ENCODE results near the gene COPS7B.

The COPS7B gene

GRCh38 chr2:231794383-231794782, 8.1 kb downstream of the COPS7B start:
- no peak overlapping the region for H3K4me3 ChIP-seq (ENCODE audit: low read length)
- H3K36me3 ChIP-seq (ENCODE audit: control insufficient read depth, low read depth, low read length) = peaks cover 38% of the 10 kb centered on the region
- H3K9ac ChIP-seq (ENCODE audit: low read length) = no peak overlapping the region
- no peaks in the 10 kb centered on the region for H3K27me3 ChIP-seq (ENCODE audit: control insufficient read depth, insufficient read depth, low read length)
- H3K4me1 ChIP-seq (ENCODE audit: control insufficient read depth, low read depth, low read length) = no peaks in the 10 kb centered on the region
- no peaks in the 10 kb centered on the region for H3K9me3 ChIP-seq (ENCODE audit: control insufficient read depth, low read depth, low read length)
- no peak overlapping the region for H3K27ac ChIP-seq (ENCODE audit: low read length)

DNA sequence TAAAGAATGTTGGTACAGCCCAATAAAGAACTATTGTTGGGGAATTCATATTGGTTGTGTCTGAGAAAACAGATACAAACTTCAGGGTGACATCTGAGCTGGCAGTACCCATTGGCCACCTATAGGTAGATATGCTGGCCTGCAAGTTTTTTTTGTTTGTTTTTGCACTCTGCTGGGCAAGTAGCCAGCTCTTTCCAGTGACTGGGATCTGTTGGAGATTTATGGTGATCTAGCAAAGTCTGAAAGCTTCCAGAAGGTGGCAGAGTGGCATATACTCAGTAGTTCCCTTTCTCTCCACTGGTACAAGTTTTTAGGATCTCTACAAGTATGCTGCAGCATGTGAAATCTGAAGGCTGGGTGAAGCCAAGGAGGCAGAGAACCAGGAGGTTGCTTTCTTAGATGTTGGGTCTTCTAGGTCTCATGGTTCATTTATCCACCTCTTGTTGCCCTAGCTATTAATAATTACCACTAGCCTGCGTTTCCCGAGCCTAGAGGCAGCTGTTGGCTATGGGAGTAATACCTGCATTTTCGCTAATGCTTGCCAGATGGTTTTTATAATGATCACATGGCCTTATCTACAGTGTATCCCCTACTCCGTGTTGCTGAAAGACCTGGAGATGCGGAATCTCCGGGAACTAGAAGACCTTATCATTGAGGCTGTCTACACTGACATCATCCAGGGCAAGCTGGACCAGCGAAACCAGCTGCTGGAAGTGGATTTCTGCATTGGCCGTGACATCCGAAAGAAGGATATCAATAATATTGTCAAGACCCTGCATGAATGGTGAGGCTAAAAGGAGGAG, 9.5 kb downstream of the COPS7B start:
- Histone ChIP-seq H3K27ac (ENCODE audit: low read length) (no peak overlapping the region), H3K4me3 (ENCODE audit: low read length) (no peak overlapping the region), H3K27me3 (ENCODE audit: control insufficient read depth, insufficient read depth, low read length) (no peaks in the 10 kb centered on the region), H3K4me1 (ENCODE audit: control insufficient read depth, low read depth, low read length) (no peaks in the 10 kb centered on the region), H3K9ac (ENCODE audit: low read length) (no peak overlapping the region), H3K36me3 (ENCODE audit: control insufficient read depth, low read depth, low read length) (peaks cover 49% of the 10 kb centered on the region), H3K9me3 (ENCODE audit: control insufficient read depth, low read depth, low read length) (no peaks in the 10 kb centered on the region)

DNA sequence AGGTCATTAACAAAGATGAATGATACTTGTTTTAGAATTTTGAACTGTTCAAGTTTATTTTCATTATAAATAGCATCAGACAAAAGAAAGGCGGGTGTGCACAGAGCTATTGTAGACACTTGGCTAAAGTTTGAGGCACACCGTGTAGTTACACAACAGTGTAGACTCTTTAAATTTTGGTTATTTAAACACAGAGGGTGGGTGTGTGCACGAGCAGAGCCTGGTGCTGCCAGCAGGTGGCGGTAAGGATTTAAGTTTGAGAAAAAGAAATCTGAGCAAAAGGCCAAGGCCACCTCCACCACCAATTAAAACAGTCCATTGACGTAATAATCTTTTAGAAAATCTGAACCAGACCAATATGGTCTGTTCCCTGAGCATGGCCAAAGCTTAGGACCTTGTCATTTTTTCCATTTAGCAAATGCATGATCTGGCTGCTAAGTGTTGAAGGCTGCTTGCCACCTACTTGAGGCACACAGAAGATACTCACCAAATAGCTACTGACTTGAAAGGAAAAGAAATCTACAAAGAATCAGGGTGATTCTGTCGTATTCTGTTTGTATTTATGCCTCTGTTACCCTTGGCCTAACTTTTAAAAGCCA, 14.3 kb downstream of the COPS7B start:
- Histone ChIP-seq H3K4me1 (ENCODE audit: control insufficient read depth, low read depth, low read length) (no peaks in the 10 kb centered on the region), H3K27me3 (ENCODE audit: control insufficient read depth, insufficient read depth, low read length) (no peaks in the 10 kb centered on the region), H3K9ac (ENCODE audit: low read length) (no peak overlapping the region), H3K27ac (ENCODE audit: low read length) (no peak overlapping the region), H3K36me3 (ENCODE audit: control insufficient read depth, low read depth, low read length) (peaks cover 56% of the 10 kb centered on the region), H3K9me3 (ENCODE audit: control insufficient read depth, low read depth, low read length) (no peaks in the 10 kb centered on the region), H3K4me3 (ENCODE audit: low read length) (no peak overlapping the region)

DNA sequence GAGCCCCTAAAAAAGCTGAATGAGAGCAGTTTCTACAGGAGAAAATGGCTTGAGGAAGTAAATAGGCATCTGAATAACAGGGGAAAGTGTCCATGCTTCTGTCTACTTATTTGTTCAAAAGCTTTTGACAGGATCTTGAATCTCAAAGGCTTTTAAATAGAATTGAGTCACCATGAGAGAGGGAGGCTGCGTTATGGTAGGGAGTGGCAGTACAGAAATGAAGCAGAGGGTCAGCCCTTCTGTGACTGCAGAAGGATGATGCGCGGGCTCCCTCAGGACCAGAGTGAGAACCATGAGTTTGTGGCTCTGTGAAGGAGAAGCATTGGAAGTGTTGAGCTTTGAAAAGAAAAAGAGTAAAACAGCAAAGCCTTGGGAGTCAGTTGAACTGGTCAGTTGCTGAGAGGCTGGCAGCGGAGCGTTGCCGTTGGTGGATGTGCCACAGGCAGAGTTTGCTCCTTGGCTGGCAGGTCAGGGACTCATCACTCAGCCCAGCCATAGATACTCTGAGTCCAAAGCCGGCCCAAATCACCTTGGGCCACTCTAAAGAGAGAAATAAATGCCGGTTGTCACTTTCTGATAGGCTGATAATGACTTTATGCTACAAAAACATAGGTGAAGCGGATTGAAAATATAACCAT, 17.4 kb downstream of the COPS7B start:
- no peak overlapping the region for H3K9ac ChIP-seq (ENCODE audit: low read length)
- H3K4me1 ChIP-seq (ENCODE audit: control insufficient read depth, low read depth, low read length) = no peaks in the 10 kb centered on the region
- peaks cover 55% of the 10 kb centered on the region for H3K36me3 ChIP-seq (ENCODE audit: control insufficient read depth, low read depth, low read length)
- H3K4me3 ChIP-seq (ENCODE audit: low read length) = no peak overlapping the region
- no peak overlapping the region for H3K27ac ChIP-seq (ENCODE audit: low read length)
- no peaks in the 10 kb centered on the region for H3K27me3 ChIP-seq (ENCODE audit: control insufficient read depth, insufficient read depth, low read length)
- no peaks in the 10 kb centered on the region for H3K9me3 ChIP-seq (ENCODE audit: control insufficient read depth, low read depth, low read length)

DNA sequence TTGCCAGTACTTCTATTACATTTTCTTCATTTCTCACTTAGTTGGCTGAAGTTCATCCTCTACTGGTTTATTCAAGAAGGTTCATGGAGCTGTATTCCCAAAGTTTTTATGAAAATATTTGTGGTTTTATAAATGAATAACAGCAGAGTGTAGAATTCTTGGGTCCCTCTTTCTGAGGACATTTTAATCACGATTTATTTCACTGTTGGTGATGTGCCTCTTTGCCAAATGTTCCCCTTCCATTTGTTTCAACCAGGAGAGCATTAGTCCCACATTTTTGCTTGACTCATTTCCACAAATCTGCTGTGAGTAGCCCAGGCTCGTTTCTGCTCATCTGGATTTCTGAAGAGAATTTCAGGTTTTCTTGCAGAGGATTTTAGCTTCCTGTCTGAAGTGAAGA, 20.8 kb downstream of the COPS7B start:
- no peak overlapping the region for H3K4me3 ChIP-seq (ENCODE audit: low read length)
- no peaks in the 10 kb centered on the region for H3K4me1 ChIP-seq (ENCODE audit: control insufficient read depth, low read depth, low read length)
- H3K27me3 ChIP-seq (ENCODE audit: control insufficient read depth, insufficient read depth, low read length) = no peaks in the 10 kb centered on the region
- H3K9ac ChIP-seq (ENCODE audit: low read length) = no peak overlapping the region
- H3K27ac ChIP-seq (ENCODE audit: low read length) = no peak overlapping the region
- H3K36me3 ChIP-seq (ENCODE audit: control insufficient read depth, low read depth, low read length) = peaks cover 28% of the 10 kb centered on the region
- no peaks in the 10 kb centered on the region for H3K9me3 ChIP-seq (ENCODE audit: control insufficient read depth, low read depth, low read length)

DNA sequence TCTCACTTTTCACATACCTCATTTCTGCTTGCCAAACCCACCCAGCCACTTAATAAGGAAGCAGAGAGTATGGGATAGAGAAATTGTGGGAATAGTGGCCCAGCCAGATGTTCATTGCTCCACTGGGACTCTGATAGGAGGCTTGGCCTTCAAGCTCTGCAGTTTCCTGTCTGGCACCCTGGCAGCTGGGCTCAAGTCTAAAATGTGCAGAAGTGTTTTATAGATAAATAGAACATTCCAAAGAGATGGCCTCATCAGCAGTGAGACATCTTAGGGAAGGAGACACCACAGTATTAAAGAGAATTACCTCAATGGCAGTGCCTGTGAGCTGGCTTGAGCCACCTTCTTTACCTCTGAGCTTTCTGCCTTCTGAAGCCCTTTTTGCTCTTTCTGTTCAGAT, 24.7 kb downstream of the COPS7B start:
- no peaks in the 10 kb centered on the region for H3K9me3 ChIP-seq (ENCODE audit: control insufficient read depth, low read depth, low read length)
- H3K36me3 ChIP-seq (ENCODE audit: control insufficient read depth, low read depth, low read length) = peaks cover 19% of the 10 kb centered on the region
- H3K4me3 ChIP-seq (ENCODE audit: low read length) = no peak overlapping the region
- no peak overlapping the region for H3K27ac ChIP-seq (ENCODE audit: low read length)
- no peak overlapping the region for H3K9ac ChIP-seq (ENCODE audit: low read length)
- H3K4me1 ChIP-seq (ENCODE audit: control insufficient read depth, low read depth, low read length) = no peaks in the 10 kb centered on the region
- H3K27me3 ChIP-seq (ENCODE audit: control insufficient read depth, insufficient read depth, low read length) = no peaks in the 10 kb centered on the region

DNA sequence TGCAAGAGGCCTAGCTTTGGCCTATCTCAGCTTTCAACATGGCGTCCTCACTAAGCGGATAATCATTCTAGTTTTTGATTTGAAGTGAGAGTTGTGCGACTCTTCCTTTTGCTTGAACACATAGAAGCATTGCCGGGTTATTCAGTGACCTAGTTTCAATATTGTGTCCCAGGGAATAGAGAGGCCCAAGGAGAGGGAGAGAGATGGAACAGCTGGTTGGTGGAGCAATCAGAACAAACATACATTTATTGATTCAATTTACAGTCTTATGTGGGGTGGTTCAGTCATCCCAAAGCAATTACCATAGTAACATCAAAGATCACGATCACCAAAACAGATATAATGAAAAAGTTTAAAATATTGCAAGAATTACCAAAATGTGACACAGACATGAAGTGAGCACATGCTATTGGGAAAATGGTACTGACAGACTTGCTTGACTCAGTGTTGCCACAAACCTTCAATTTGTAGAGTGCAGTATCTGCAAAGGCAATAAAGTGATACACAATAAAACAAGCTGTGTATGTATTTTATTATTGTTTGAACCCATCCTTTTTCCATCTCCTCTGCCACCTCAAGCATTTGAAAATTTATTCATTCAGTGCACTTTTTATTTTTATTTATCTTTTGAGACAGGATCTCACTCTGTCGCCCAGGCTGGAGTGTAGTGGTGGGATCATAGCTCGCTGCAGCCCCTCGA, 30.2 kb downstream of the COPS7B start:
- no peak overlapping the region for H3K27ac ChIP-seq (ENCODE audit: low read length)
- no peaks in the 10 kb centered on the region for H3K4me1 ChIP-seq (ENCODE audit: control insufficient read depth, low read depth, low read length)
- no peaks in the 10 kb centered on the region for H3K27me3 ChIP-seq (ENCODE audit: control insufficient read depth, insufficient read depth, low read length)
- no peaks in the 10 kb centered on the region for H3K36me3 ChIP-seq (ENCODE audit: control insufficient read depth, low read depth, low read length)
- no peak overlapping the region for H3K4me3 ChIP-seq (ENCODE audit: low read length)
- no peak overlapping the region for H3K9ac ChIP-seq (ENCODE audit: low read length)
- no peaks in the 10 kb centered on the region for H3K9me3 ChIP-seq (ENCODE audit: control insufficient read depth, low read depth, low read length)

DNA sequence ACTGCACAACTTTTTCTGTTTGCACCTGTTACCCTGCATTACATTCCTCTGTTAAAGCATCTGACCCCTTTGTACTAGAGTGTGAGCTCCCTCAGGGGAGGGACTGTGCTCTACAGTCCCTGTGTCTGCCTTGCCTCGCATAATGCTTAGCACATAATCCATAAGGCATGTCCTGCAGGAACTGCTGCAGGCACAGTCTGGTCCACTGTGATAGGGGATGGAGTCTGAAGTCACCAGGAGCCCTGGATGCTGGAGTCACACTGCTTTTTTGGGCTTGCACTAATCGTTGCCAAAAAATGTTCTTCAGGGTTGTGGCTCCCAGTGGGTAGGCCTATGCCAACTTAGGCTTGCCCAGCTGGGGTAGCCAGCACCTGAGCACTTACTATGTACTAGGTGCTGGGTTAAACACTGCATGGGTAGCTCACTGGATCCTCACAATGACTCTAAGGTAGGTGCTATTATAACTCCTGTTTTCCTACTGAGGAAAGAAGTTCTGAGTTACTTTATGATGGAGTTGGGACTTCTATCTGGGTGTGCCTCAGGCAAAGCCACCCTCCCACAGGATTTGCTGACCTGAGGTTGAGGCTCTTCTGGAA, 33.3 kb downstream of the COPS7B start:
- no peaks in the 10 kb centered on the region for H3K4me1 ChIP-seq (ENCODE audit: control insufficient read depth, low read depth, low read length)
- no peaks in the 10 kb centered on the region for H3K9me3 ChIP-seq (ENCODE audit: control insufficient read depth, low read depth, low read length)
- H3K9ac ChIP-seq (ENCODE audit: low read length) = no peak overlapping the region
- no peak overlapping the region for H3K27ac ChIP-seq (ENCODE audit: low read length)
- H3K27me3 ChIP-seq (ENCODE audit: control insufficient read depth, insufficient read depth, low read length) = no peaks in the 10 kb centered on the region
- H3K36me3 ChIP-seq (ENCODE audit: control insufficient read depth, low read depth, low read length) = no peaks in the 10 kb centered on the region
- no peak overlapping the region for H3K4me3 ChIP-seq (ENCODE audit: low read length)

DNA sequence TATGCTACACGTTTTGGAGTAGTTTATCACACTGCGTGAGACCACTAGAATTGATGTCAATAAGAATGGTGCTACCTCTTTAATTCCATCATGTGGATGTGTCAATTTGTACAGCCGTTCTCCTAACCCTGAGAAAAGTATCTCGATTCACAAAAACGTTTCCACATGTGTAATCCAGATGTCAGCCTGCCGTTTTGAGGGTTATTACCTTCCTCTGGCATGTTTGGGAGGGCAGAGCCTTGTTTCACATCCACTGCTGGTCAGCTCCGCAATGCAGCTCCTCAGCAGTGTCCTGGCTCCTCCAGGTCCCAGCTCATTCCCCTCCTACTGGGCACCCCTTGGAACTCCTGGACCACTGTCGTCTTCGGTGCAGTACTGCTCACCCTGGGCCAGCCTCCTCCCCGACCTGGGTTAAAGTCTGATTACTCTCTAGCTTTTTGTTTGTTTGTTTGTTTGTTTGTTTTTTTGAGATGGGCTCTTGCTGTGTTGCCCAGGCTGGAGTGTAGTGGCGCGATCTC, 34.6 kb downstream of the COPS7B start:
- Histone ChIP-seq H3K27ac (ENCODE audit: low read length) (no peak overlapping the region), H3K27me3 (ENCODE audit: control insufficient read depth, insufficient read depth, low read length) (no peaks in the 10 kb centered on the region)

GRCh38 chr2:231821908-231822307, 35.7 kb downstream of the COPS7B start:
- H3K4me3 ChIP-seq (ENCODE audit: low read length) = no peak overlapping the region
- no peak overlapping the region for H3K27ac ChIP-seq (ENCODE audit: low read length)
- no peaks in the 10 kb centered on the region for H3K4me1 ChIP-seq (ENCODE audit: control insufficient read depth, low read depth, low read length)
- no peaks in the 10 kb centered on the region for H3K27me3 ChIP-seq (ENCODE audit: control insufficient read depth, insufficient read depth, low read length)
- no peaks in the 10 kb centered on the region for H3K9me3 ChIP-seq (ENCODE audit: control insufficient read depth, low read depth, low read length)
- no peak overlapping the region for H3K9ac ChIP-seq (ENCODE audit: low read length)
- no peaks in the 10 kb centered on the region for H3K36me3 ChIP-seq (ENCODE audit: control insufficient read depth, low read depth, low read length)

More for the DNA sequence above, 34.6 kb downstream of the COPS7B start:
- Histone ChIP-seq H3K4me1 (ENCODE audit: control insufficient read depth, low read depth, low read length) (no peaks in the 10 kb centered on the region), H3K4me3 (ENCODE audit: low read length) (no peak overlapping the region), H3K9me3 (ENCODE audit: control insufficient read depth, low read depth, low read length) (no peaks in the 10 kb centered on the region), H3K36me3 (ENCODE audit: control insufficient read depth, low read depth, low read length) (no peaks in the 10 kb centered on the region), H3K9ac (ENCODE audit: low read length) (no peak overlapping the region)

DNA sequence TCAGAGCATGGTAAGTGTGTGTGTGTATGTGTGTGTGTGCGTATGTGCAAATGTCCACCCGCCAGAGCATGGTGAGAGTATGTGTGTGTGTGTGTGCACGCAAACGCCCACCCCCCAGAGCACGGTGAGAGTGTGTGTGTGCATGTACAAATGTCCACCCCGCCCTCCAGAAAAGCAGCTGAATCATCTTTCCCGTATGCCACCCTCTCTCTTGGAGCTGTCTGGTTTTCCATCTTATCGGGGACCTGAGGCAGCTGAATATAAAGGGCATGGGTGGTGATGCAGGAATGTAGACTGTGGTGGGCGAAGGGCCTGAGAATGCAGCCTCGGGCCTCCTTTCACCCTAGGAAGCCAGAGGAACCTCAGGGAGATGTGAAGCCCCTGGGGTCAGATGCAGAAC, 66.9 kb downstream of the COPS7B start:
- Histone ChIP-seq H3K9ac (ENCODE audit: low read length) (no peak overlapping the region), H3K36me3 (ENCODE audit: control insufficient read depth, low read depth, low read length) (no peaks in the 10 kb centered on the region), H3K4me3 (ENCODE audit: low read length) (no peak overlapping the region), H3K27ac (ENCODE audit: low read length) (no peak overlapping the region), H3K27me3 (ENCODE audit: control insufficient read depth, insufficient read depth, low read length) (no peaks in the 10 kb centered on the region), H3K4me1 (ENCODE audit: control insufficient read depth, low read depth, low read length) (no peaks in the 10 kb centered on the region), H3K9me3 (ENCODE audit: control insufficient read depth, low read depth, low read length) (no peaks in the 10 kb centered on the region)
